ENCODE data around the gene SLC17A7.

Gene SLC17A7

DNA sequence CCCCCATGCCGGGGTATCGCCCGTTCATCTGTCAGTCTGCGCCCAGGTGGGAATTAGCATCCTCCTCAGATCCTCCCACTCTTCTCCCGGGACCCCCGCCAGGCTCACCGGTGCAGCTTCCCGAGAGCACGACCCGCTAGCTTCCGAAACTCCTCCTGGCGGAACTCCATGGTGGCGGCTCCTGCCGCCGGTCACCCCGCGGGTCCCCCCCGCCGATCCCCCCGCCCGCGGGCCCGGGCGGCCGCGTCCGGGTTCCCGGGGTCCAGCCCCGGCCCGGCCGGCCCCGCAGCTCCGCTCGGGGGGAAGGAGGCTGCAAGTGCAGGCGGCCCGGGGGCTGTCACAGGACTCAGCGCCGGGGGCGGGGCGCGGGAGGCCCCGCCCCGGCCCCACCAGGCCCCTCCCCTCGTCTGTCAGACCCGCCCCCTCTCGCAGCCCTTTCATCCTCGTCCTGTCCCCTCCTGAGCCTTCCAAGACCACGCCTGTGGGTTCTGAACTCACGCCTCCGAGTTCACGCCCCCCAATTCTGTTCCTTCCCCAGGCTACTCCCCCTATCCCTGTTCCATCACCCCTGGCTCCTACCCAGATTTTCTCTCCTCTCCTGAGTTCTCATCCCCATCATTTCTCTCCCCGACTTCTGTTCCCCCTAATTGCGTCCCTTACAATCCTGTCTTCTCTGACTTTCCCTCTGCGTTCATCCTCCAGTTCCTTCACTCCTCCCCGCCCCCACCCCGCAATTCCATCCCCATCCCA is at the start of gene SLC17A7:
SLC17A7 (minus strand) TSS at position 318 of the 750 bp plus-strand sequence; CDS start at position 170, 148 bp downstream.
- DNase-seq: no peak
- intact Hi-C loops (cut with DNase I): loop anchor here (5.0 to 10.0 kb wide), 2 partner anchors 49 to 217 kb away; no protein-coding TSS in a partner anchor

DNA sequence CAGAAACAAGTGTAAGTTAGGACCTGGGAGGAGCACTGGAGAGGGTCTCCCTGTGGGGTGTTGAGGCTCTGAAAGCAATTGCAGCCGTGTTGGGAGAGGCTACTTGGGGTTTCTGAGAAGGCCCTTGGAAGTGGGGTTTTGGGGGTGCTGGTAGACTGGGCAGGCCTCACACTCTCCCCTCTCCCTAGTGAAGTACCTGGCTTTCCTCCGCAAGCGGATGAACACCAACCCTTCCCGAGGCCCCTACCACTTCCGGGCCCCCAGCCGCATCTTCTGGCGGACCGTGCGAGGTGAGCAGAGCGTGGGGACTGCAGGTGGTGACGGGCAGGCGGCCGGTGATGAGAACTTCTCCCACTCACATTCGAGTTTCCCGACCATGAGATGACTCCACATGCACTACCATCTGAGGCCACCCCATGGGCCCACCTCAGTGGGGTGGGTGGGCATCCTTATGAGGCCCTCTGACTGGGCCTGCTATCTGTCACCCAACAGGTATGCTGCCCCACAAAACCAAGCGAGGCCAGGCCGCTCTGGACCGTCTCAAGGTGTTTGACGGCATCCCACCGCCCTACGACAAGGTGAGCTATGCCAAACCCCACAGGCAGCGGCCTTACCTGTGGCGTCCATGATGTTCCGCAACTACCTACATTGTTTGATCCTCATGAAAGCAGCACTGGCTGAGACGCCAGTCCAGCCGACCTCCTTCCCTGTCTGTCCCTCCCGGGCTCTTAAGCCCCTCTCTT is 49.1 kb upstream of the SLC17A7 start:
- DNase-seq: no peak
- intact Hi-C loops (cut with DNase I): no loop called here

GRCh38 chr19:49489601-49490167 is 48.4 kb upstream of the SLC17A7 start:
- DNase-seq: no peak
- intact Hi-C loops (cut with DNase I): no loop called here

DNA sequence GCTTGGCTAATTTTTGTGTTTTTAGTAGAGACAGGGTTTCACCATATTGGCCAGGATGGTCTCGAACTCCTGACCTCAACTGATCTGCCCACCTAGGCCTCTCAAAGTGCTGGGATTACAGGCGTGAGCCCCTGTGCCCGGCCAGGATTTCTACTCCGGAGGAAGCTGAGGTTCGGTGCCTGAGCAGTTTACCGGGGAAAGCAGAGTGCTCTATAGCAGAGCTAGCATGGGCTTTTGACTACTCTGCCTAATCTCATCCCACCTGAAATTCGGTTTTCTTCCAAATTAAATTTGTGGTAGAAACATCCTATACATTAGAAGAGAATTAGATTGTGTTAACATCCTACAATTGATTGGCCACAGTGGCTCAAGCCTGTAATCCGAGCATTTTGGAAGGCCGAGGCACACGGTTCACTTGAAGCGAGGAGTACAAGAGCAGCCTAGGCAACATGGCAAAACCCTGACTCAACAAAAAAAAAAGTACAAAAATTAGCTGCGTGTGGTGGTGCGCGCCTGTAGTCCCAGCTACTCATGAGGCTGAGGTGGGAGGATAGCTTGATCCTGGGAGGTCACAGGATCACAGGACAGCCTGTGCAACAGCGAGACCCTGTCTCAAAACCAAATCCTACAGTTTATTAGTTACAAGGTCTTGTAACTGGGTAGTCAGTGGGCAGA is 47.7 kb upstream of the SLC17A7 start:
- no peak for DNase-seq
- intact Hi-C loops (cut with DNase I): no loop called here

GRCh38 chr19:49488046-49488862 is 46.9 kb upstream of the SLC17A7 start:
- intact Hi-C loops (cut with DNase I): no loop called here
- no peak for DNase-seq

- DNase-seq: peak; percentile 96 to 100 (median 99)
- intact Hi-C loops (cut with DNase I): no loop called here
Observed at GRCh38 chr19:49487277-49488045, 46.1 kb upstream of the SLC17A7 start, which contains the start of gene RPL13A. TSS of gene RPL13A (plus strand) at chr19:49487608. CDS start at chr19:49487630, 22 bp downstream.

- intact Hi-C loops (cut with DNase I): no loop called here
- DNase-seq: peak in 2 of 42 donors; percentile 14 to 25
Observed at GRCh38 chr19:49486710-49487276, 45.5 kb upstream of the SLC17A7 start.

- intact Hi-C loops (cut with DNase I): no loop called here
- DNase-seq: no peak
Observed at GRCh38 chr19:49486232-49486631, 44.9 kb upstream of the SLC17A7 start.

DNA sequence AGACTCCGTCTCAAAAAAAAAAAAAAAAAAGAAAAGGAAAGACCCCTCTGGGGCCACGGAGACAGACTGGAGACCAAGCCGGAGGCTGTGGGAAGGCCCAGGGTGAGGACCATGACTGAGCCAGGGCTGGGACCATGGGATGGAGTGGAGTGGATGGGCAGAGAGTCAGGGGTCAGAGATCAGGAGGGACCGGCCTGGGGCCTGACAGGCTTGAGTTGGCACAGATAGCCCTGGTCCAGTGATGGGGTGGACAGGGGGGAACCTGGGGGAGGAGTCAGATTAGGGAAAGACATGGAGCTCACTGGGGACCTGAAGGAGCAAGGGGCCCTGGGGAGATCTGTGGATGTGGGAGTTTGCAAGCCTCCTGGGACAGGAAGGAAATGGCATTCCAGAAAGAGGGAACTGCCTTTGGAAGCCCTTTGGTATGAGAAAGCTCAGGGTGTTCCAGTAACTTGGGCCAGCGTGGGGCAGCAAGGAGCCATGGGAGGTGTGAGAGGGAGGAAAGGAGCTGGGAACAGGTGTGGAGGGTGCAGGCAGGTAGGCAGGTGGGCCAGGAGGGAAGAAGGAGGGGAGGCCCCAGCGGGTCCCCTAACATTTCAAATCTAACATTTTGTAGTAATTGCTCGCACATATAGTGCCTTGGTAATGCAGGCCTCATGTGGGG is 39.8 kb upstream of the SLC17A7 start:
- DNase-seq: no peak
- intact Hi-C loops (cut with DNase I): no loop called here

- no peak for DNase-seq
Observed at GRCh38 chr19:49479975-49480628, 38.8 kb upstream of the SLC17A7 start.

DNA sequence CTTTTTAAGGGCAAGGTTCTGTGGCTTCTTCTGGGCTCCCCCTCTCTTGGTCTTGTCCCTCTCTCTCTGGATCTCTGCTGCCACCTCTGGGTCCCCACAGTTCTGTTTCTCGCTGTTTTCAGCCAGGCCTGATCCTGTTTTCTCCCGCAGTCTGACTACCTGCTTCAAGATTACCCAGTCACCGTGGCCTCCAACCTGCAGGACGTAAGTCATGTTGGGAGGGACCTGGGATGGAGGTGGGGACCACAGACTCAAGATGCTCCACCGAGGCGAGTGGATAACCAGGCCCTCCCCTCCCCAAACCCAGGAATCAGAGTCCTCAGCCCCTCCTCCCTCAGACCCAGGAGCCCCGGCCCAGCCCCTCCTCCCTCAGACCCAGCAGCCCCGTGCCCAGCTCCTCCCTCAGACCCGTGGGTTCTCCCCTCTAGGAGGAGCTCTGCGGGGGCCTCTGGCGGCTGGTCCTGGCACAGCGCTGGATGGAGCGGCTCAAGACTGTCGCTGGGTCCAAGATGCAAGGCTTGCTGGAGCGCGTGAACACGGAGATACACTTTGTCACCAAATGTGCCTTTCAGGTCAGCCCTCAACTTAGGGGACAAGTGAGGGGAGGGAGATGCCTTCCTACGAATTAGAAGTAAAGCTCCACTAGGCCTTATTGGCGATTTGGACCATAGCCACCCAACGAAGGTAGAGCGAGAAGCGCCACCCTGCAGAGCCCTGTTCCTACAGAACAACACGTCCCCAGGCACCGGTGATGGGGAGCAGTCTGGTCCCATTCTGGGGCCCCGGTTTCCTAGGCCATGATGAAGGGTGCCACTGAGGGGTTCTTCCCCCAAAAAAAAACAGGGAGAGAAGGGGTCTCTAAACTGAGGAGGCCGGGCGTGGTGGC is 34.9 kb upstream of the SLC17A7 start:
- DNase-seq: peak in 21 of 42 donors; percentile 20 to 68 (median 42)
- intact Hi-C loops (cut with DNase I): loop anchor here (2.0 kb wide), 1 partner anchor 71 kb away; no protein-coding TSS in a partner anchor

More at GRCh38 chr19:49479975-49480628, 38.8 kb upstream of the SLC17A7 start:
- intact Hi-C loops (cut with DNase I): no loop called here

- intact Hi-C loops (cut with DNase I): loop anchor here (2.0 kb wide), 1 partner anchor 71 kb away; no protein-coding TSS in a partner anchor
- DNase-seq: no peak
Observed at GRCh38 chr19:49475191-49475917, 34.0 kb upstream of the SLC17A7 start.

DNA sequence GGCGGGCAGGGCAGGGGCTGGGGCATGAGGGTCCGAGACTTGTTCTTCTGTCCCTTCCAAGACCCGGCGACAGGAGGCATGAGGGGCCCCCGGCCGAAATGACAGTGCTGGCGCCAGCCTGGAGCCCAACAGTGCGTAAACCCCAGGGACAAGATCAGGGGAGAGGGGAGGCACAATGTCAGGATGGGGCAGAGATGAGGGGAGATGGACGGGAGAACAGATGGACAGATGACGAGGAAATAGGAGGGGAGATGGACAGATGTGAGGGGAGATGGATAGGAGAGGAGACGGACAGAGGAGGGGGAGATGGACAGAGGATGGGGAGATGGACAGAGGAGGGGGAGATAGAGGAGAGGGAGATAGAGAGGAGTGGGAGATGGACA is 33.2 kb upstream of the SLC17A7 start:
- DNase-seq: no peak

DNA sequence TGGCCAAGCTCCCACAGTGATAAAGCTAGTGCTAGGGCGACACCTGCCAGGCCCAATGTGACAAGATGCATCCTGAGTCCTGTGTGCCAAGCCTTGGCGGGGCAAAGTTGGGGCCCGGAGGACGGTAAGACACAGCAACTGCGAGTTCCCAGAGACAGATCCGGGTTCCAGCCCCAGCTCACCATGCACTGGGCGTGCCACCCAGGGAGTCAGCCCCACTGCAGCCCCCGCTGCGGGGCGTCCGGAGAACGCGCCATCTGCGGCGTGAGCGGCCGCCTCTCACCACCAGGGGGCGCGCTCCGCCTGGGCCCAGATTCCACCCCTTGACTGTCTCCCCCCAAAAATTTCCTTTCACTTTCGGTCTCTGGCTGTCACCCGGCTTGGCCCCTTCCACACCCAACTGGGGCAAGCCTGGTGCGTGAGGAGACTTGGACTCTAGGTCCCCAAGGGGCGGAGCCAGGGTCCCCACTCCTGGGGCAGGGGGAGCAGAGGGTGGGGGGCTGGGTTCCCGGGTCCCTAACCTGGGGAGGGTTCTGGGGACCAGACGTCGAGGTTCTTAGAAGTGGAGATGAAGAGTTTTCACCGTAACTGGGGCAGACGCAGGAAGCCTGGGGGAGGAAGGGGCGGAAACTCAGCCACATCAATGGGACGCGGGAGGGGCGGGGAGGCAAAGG is 32.7 kb upstream of the SLC17A7 start, which contains the start of gene FLT3LG:
FLT3LG (plus strand) TSS at position 348 of the 674 bp plus-strand sequence. CDS start 425 bp downstream, outside the sequence.
- intact Hi-C loops (cut with DNase I): loop anchor here (2.0 kb wide), 1 partner anchor 73 kb away; no protein-coding TSS in a partner anchor
- DNase-seq: peak; percentile 24 to 85 (median 65)

More for the DNA sequence above, 33.2 kb upstream of the SLC17A7 start:
- intact Hi-C loops (cut with DNase I): loop anchor here (2.0 kb wide), 1 partner anchor 72 kb away; no protein-coding TSS in a partner anchor

Data from head of caudate nucleus (tissue), 42 donors.